Naive thymus-derived CD4-positive, alpha-beta T cell (primary cell): ENCODE measurements around the gene HEPHL1. TPM values are rescaled to one million over a fixed set of nuclear protein-coding genes. Genes with fewer than 3 reads are reported as not detected.
"Not testable (repeated sequence)": the region's sequence is repeated elsewhere in the genome, so short reads cannot be mapped to it uniquely, and the experiment has no call there.

Experiments
- ATAC-seq: fragments of 150-1000 bp; cut with Tn5 transposase; 2 replicates; pipeline ENCODE4 v1.10.0; 2021; ENCODE audit warnings: mild to moderate bottlenecking, moderate library complexity
- CTCF ChIA-PET: fragments of 350-600 bp; sonication (Branson Sonifier 250); formaldehyde crosslinking; loops from one replicate; lab custom pipeline; 2021; ENCODE audit warnings: antibody characterized with exemption; lab: Charles Lee
- POLR2A ChIA-PET: fragments of 350-600 bp; sonication (Branson Sonifier 250); formaldehyde crosslinking; loops from one replicate; lab custom pipeline; 2021; ENCODE audit warnings: antibody characterized with exemption, inconsistent platforms; lab: Charles Lee
- DNase-seq, 9 donors: peaks; one replicate each; pipeline versions ENCODE4 v3.0.0 to v3.0.0-alpha.2; 2020 to 2022; ENCODE audit warnings: mixed read lengths in 1 of 9
- H3K27ac ChIP-seq: one replicate; pipeline ENCODE4 v1.7.0; 2013; ENCODE audit warnings: mild to moderate bottlenecking, low read depth, low read length, moderate library complexity
- H3K27me3 ChIP-seq, 2 donors: one replicate each; pipeline ENCODE4 v1.7.0; 2013; ENCODE audit warnings: low read length in 2 of 2, mild to moderate bottlenecking in 2 of 2, moderate library complexity in 2 of 2; ENCODE audit not compliant: control insufficient read depth in 2 of 2, insufficient read depth in 2 of 2
- H3K36me3 ChIP-seq, 3 experiments: 1 replicate in 2 of 3; 2 replicates in 1 of 3; pipeline ENCODE4 v1.7.0; 2013; ENCODE audit warnings: low read length in 3 of 3, mild to moderate bottlenecking in 3 of 3, moderate library complexity in 1 of 3; ENCODE audit not compliant: insufficient read depth in 3 of 3, control insufficient read depth in 2 of 3
- H3K4me1 ChIP-seq, 2 donors: one replicate each; pipeline ENCODE4 v1.7.0; 2013; ENCODE audit warnings: low read length in 2 of 2, mild to moderate bottlenecking in 2 of 2, moderate library complexity in 1 of 2; ENCODE audit not compliant: control insufficient read depth in 2 of 2, insufficient read depth in 2 of 2
- H3K4me3 ChIP-seq: 2 replicates; pipeline ENCODE4 v1.7.0; 2013; ENCODE audit warnings: mild to moderate bottlenecking, low read length
- H3K9me3 ChIP-seq, 3 experiments: 1 replicate in 2 of 3; 2 replicates in 1 of 3; pipeline ENCODE4 v1.7.0; 2013; ENCODE audit warnings: low read length in 3 of 3; ENCODE audit not compliant: control insufficient read depth in 2 of 3
- H3K27ac Mint-ChIP-seq, 9 donors: one replicate each; pipeline ENCODE4 v1.8.0; 2020 to 2022; ENCODE audit warnings: mixed read lengths in 9 of 9, mild to moderate bottlenecking in 8 of 9, moderate library complexity in 5 of 9, inconsistent platforms in 2 of 9
- H3K27me3 Mint-ChIP-seq, 5 donors: one replicate each; pipeline ENCODE4 v1.8.0; 2021 to 2022; ENCODE audit warnings: mixed read lengths in 5 of 5, mild to moderate bottlenecking in 1 of 5
- H3K36me3 Mint-ChIP-seq, 5 donors: one replicate each; pipeline ENCODE4 v1.8.0; 2020 to 2022; ENCODE audit warnings: mixed read lengths in 5 of 5, mild to moderate bottlenecking in 3 of 5, inconsistent platforms in 1 of 5
- H3K4me1 Mint-ChIP-seq, 7 donors: one replicate each; pipeline ENCODE4 v1.8.0; 2020 to 2022; ENCODE audit warnings: mixed read lengths in 7 of 7, mild to moderate bottlenecking in 3 of 7, inconsistent platforms in 1 of 7
- H3K4me3 Mint-ChIP-seq, 10 donors: one replicate each; pipeline ENCODE4 v1.8.0; 2020 to 2022; ENCODE audit warnings: mild to moderate bottlenecking in 10 of 10, mixed read lengths in 10 of 10, moderate library complexity in 6 of 10, inconsistent platforms in 2 of 10
- H3K9me3 Mint-ChIP-seq, 11 donors: one replicate each; pipeline ENCODE4 v1.8.0; 2020 to 2022; ENCODE audit warnings: mixed read lengths in 11 of 11, mild to moderate bottlenecking in 4 of 11, inconsistent platforms in 1 of 11, moderate library complexity in 1 of 11
- intact Hi-C, 2 donors: fragments of 100-400 bp; cut with micrococcal nuclease; formaldehyde crosslinking; loops; one replicate each; pipeline ENCODE4 v1.15.1; 2023
- polyA plus RNA-seq, 2 donors: library from polyadenylated mRNA; unstranded; fragments of 300-500 nt; fragmentation: Illumina TruSeq; gene quantifications; one replicate each; pipeline ENCODE4 v1.2.3, GENCODE V29; 2021
- total RNA-seq, 6 experiments: library from RNA in 5 of 6; stranded (reverse) in 5 of 6; gene quantifications; 1 replicate in 5 of 6; 2 replicates in 1 of 6; pipeline ENCODE4 v1.2.3 and lab custom pipeline; 2021 to 2026

The HEPHL1 gene, protein sequence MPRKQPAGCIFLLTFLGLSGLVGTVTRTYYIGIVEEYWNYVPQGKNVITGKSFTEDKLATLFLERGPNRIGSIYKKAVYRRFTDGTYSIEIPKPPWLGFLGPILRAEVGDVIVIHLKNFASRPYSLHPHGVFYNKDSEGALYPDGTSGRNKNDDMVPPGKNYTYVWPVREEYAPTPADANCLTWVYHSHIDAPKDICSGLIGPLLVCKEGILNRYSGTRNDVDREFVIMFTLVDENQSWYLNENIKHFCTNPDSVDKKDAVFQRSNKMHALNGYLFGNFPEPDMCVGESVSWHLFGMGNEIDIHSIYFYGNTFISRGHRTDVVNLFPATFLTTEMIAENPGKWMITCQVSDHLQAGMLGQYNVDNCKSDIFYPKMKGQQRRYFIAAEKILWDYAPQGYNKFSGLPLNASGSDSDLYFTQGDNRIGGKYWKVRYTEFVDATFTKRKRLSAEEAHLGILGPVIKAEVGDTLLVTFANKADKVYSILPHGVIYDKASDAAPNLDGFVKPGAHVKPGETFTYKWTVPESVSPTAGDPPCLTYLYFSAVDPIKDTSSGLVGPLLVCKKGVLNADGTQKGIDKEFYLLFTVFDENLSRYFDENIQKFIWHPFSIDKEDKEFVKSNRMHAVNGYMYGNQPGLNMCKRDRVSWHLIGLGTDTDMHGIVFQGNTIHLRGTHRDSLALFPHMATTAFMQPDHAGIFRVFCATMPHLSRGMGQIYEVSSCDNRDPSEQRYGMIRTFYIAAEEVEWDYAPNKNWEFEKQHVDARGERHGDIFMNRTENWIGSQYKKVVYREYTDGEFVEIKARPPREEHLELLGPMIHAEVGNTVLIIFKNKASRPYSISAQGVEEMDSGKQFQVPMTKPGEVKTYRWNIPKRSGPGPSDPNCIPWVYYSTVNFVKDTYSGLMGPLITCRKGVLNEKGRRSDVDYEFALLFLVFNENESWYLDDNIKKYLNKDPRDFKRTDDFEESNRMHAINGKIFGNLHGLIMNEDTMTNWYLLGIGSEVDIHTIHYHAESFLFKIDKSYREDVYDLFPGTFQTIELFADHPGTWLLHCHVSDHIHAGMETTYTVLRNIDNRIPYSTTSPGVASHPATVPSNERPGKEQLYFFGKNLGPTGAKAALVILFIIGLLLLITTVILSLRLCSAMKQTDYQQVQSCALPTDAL
- total RNA-seq (not detected), polyA plus RNA-seq (not detected), total RNA-seq (lab: John Stamatoyannopoulos, UW) (not detected)

- Mint-ChIP-seq H3K36me3 (no peaks in the 10 kb centered on the region), H3K27ac (no peak within 1 kb of the TSS), H3K4me3 (no peak within 1 kb of the TSS), H3K4me1 (no peaks in the 10 kb centered on the region), H3K9me3 (peaks cover 0 to 3% (median 0%) of the 10 kb centered on the region in 11 donors), H3K27me3 (peaks cover 0 to 20% (median 0%) of the 10 kb centered on the region in 5 donors)
- CTCF ChIA-PET: no interaction called here
- intact Hi-C loops: no loop called here
- ATAC-seq (no peak), DNase-seq (no peak)
- H3K27me3 ChIP-seq: no peaks in the 10 kb centered on the region
- no peaks in the 10 kb centered on the region for H3K4me1 ChIP-seq
- H3K27ac ChIP-seq: no peak within 1 kb of the TSS
- H3K36me3 ChIP-seq: no peaks in the 10 kb centered on the region
- POLR2A ChIA-PET: no interaction called here
- H3K4me3 ChIP-seq: no peak within 1 kb of the TSS
- no peaks in the 10 kb centered on the region for H3K9me3 ChIP-seq
Observed at GRCh38 chr11:94020777-94021481, at the start of gene HEPHL1. Gene HEPHL1, plus strand, starts transcription at chr11:94021354. Its CDS starts 15 bp downstream, at chr11:94021369.

- Mint-ChIP-seq H3K9me3 (peaks cover 0 to 21% (median 5%) of the 10 kb centered on the region in 11 donors), H3K4me3 (no peak overlapping the region)
- CTCF ChIA-PET: interaction anchor here (0.6 kb wide), 1 partner anchor 57 kb away, joined by 3 read pairs; no protein-coding TSS in a partner anchor
Observed at GRCh38 chr11:93972790-93973189, 48.4 kb upstream of the HEPHL1 start.

DNA sequence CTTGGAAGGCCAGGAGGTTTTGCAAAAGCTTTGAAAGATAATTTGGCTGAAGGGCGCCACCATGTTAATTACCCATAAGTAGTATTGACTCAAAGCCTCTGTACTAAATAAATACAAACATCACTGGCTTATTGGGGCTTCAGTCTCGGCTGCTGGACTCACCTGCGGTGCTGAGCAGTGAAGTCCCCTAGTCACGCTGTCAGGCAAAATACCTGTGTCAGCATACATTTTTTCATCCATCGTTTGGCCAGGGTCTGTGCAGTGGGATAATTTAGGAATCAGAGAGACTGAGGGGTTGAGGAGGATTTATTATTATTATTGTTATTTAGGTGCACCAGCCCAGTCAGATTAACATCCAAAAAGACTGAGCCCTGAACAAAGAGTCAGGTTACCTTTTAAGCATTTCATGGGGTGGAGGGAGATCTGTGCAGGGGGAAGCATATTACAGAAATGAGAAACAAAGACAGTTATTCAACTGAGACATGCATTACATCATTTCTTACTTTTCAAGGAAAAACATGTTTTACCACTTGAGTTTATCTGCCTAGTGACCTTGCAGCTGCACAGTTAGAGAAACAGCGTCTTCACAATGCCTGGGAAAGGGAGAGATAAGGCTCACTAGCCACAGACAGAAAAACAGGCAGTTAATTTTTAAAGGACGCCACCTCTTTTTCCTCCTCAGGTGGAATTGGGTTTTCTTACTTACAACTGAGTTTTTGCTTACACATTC is 47.7 kb upstream of the HEPHL1 start:
- POLR2A ChIA-PET, intact Hi-C loops, H3K27me3 ChIP-seq, H3K9me3 ChIP-seq, H3K4me3 ChIP-seq, H3K4me1 ChIP-seq, H3K4me3 Mint-ChIP-seq, H3K36me3 Mint-ChIP-seq, ATAC-seq, CTCF ChIA-PET, H3K27ac Mint-ChIP-seq, H3K36me3 ChIP-seq, H3K4me1 Mint-ChIP-seq, DNase-seq, H3K27ac ChIP-seq: not testable (repeated sequence)
- H3K9me3 Mint-ChIP-seq: peaks cover 0 to 21% (median 5%) of the 10 kb centered on the region in 11 donors
- peaks cover 0 to 31% (median 25%) of the 10 kb centered on the region in 5 donors for H3K27me3 Mint-ChIP-seq

More at GRCh38 chr11:93972790-93973189, 48.4 kb upstream of the HEPHL1 start:
- POLR2A ChIA-PET: no interaction called here
- H3K27ac ChIP-seq: no peak overlapping the region
- H3K36me3 Mint-ChIP-seq: no peaks in the 10 kb centered on the region
- H3K36me3 ChIP-seq: no peaks in the 10 kb centered on the region
- no peaks in the 10 kb centered on the region for H3K9me3 ChIP-seq
- H3K4me3 ChIP-seq: no peak overlapping the region
- ATAC-seq (no peak), DNase-seq (no peak)
- intact Hi-C loops: no loop called here
- no peaks in the 10 kb centered on the region for H3K4me1 Mint-ChIP-seq
- H3K4me1 ChIP-seq: no peaks in the 10 kb centered on the region
- no peaks in the 10 kb centered on the region for H3K27me3 ChIP-seq
- H3K27ac Mint-ChIP-seq: no peak overlapping the region
- H3K27me3 Mint-ChIP-seq: peaks cover 0 to 35% (median 25%) of the 10 kb centered on the region in 5 donors

DNA sequence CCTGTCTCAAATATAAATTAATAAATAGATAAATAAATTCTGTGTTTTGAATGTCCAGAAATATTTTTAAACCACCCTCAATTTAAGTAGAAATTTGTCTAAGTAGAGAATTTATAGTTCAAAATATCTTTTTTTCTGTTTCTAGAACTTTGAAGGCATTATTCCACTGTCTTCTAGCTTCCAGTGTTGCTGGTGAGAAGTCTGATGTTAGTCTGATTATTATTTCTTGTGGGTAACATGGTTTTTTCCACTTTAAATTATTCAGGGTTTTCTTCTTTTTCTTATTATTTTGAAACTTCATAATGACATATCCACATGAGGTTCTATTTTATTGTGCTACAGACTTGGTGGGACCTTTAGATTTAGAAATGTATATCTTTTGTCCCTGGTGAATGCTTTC is 46.4 kb upstream of the HEPHL1 start:
- no peaks in the 10 kb centered on the region for H3K36me3 ChIP-seq
- ChIA-PET CTCF (no interaction called here), POLR2A (no interaction called here)
- no peak overlapping the region for H3K4me3 ChIP-seq
- no peak overlapping the region for H3K27ac ChIP-seq
- H3K9me3 ChIP-seq: no peaks in the 10 kb centered on the region
- no peaks in the 10 kb centered on the region for H3K4me1 ChIP-seq
- Mint-ChIP-seq H3K27ac (no peak overlapping the region), H3K4me1 (no peaks in the 10 kb centered on the region), H3K36me3 (no peaks in the 10 kb centered on the region), H3K9me3 (peaks cover 0 to 26% (median 7%) of the 10 kb centered on the region in 11 donors), H3K27me3 (peaks cover 0 to 38% (median 21%) of the 10 kb centered on the region in 5 donors), H3K4me3 (no peak overlapping the region)
- no peak for DNase-seq
- no peak for ATAC-seq
- H3K27me3 ChIP-seq: no peaks in the 10 kb centered on the region
- intact Hi-C loops: no loop called here

DNA sequence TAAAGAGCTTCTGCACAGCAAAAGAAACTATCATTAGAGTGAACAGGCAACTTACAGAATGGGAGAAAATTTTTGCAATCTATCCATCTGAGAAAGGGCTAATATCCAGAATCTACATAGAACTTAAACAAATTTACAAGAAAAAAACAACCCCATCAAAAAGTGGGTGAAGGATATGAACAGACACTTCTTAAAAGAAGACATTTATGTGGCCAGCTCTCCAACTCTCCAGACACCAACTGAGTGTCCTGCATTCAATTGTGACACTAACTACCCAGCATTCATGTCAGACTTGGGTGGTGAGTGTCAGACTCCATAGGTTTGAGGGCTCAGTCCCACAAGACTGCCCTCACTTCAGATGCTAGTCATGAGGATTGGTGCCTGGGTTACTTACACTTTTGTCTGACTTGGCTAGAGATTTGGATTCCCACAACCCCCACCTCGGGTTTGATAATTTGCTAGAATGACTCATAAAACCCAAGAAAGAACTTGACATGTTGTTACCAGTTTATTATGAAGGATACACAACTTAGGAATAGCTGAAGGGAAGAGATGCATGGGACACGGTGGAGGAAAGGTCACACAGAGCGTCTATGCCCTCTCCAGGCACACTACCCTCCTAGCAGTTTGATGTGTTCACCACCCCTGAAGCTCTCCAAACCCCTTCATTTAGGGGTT is 44.4 kb upstream of the HEPHL1 start:
- H3K27ac Mint-ChIP-seq, H3K4me1 ChIP-seq, POLR2A ChIA-PET, H3K4me3 ChIP-seq, H3K27me3 ChIP-seq, H3K4me1 Mint-ChIP-seq, H3K36me3 ChIP-seq, H3K36me3 Mint-ChIP-seq, H3K4me3 Mint-ChIP-seq, H3K27ac ChIP-seq, ATAC-seq, intact Hi-C loops, CTCF ChIA-PET, DNase-seq, H3K9me3 ChIP-seq: not testable (repeated sequence)
- peaks cover 0 to 26% (median 7%) of the 10 kb centered on the region in 11 donors for H3K9me3 Mint-ChIP-seq
- H3K27me3 Mint-ChIP-seq: peaks cover 0 to 36% (median 22%) of the 10 kb centered on the region in 5 donors
